H9 (cell line): ENCODE measurements around the gene KHK. TPM values are rescaled to one million over a fixed set of nuclear protein-coding genes. Genes with fewer than 3 reads are reported as not detected.

Experiments used
- DNase-seq: peaks from one replicate; pipeline ENCODE4 v3.0.0-alpha.2; 2017
- H2AFZ ChIP-seq: one replicate; pipeline ENCODE4 v1.6.1; 2013; ENCODE audit warnings: mild to moderate bottlenecking, low read length, control low read depth, moderate library complexity
- H2AK5ac ChIP-seq: 2 replicates; pipeline ENCODE4 v1.6.1; 2013; ENCODE audit warnings: low read length, control low read depth, mixed read lengths; ENCODE audit not compliant: insufficient read length
- H2BK120ac ChIP-seq: one replicate; pipeline ENCODE4 v1.6.1; 2013; ENCODE audit warnings: low read depth, mild to moderate bottlenecking, low read length, control low read depth, inconsistent platforms; ENCODE audit not compliant: poor library complexity, severe bottlenecking
- H2BK12ac ChIP-seq: 2 replicates; pipeline ENCODE4 v1.6.1; 2013; ENCODE audit warnings: low read length, control low read depth, mixed read lengths, low read depth; ENCODE audit not compliant: insufficient read length
- H2BK15ac ChIP-seq: 2 replicates; pipeline ENCODE4 v1.6.1; 2013; ENCODE audit warnings: low read depth, low read length, control low read depth
- H2BK20ac ChIP-seq: one replicate; pipeline ENCODE4 v1.6.1; 2013; ENCODE audit warnings: low read depth, mild to moderate bottlenecking, low read length, control low read depth, inconsistent platforms; ENCODE audit not compliant: poor library complexity, severe bottlenecking
- H2BK5ac ChIP-seq: 2 replicates; pipeline ENCODE4 v1.6.1; 2013; ENCODE audit warnings: low read length, control low read depth, mixed read lengths; ENCODE audit not compliant: insufficient read length
- H3K14ac ChIP-seq: 2 replicates; pipeline ENCODE4 v1.6.1; 2013; ENCODE audit warnings: low read length, control low read depth; ENCODE audit not compliant: insufficient read depth
- H3K18ac ChIP-seq: 2 replicates; pipeline ENCODE4 v1.6.1; 2013; ENCODE audit warnings: low read depth, mild to moderate bottlenecking, mixed read lengths, low read length, control low read depth; ENCODE audit not compliant: insufficient read length
- H3K23ac ChIP-seq: 2 replicates; pipeline ENCODE4 v1.6.1; 2013; ENCODE audit warnings: low read length, control low read depth, mixed read lengths, low read depth; ENCODE audit not compliant: insufficient read length
- H3K23me2 ChIP-seq: 2 replicates; pipeline ENCODE4 v1.6.1; 2013; ENCODE audit warnings: low read depth, mild to moderate bottlenecking, mixed read lengths, low read length, control low read depth; ENCODE audit not compliant: insufficient read length, poor library complexity, severe bottlenecking
- H3K27ac ChIP-seq: 2 replicates; pipeline ENCODE4 v1.5.1; 2013; ENCODE audit warnings: low read length, control low read depth, mixed read lengths, low read depth; ENCODE audit not compliant: insufficient read length
- H3K27me3 ChIP-seq: 2 replicates; pipeline ENCODE4 v1.6.1; 2013; ENCODE audit warnings: low read length, control low read depth, inconsistent platforms; ENCODE audit not compliant: insufficient read depth
- H3K4ac ChIP-seq: 2 replicates; pipeline ENCODE4 v1.6.1; 2013; ENCODE audit warnings: low read depth, mild to moderate bottlenecking, control low read depth, inconsistent platforms, low read length, moderate library complexity
- H3K4me1 ChIP-seq: 2 replicates; pipeline ENCODE4 v1.6.1; 2013; ENCODE audit warnings: low read length, control low read depth, inconsistent platforms; ENCODE audit not compliant: insufficient read depth
- H3K4me2 ChIP-seq: 2 replicates; pipeline ENCODE4 v1.6.1; 2013; ENCODE audit warnings: low read length, control low read depth, mixed read lengths; ENCODE audit not compliant: insufficient read length, insufficient read depth
- H3K56ac ChIP-seq: 2 replicates; pipeline ENCODE4 v1.6.1; 2013; ENCODE audit warnings: low read depth, mild to moderate bottlenecking, mixed read lengths, low read length, control low read depth; ENCODE audit not compliant: insufficient read length
- H3K79me1 ChIP-seq: 2 replicates; pipeline ENCODE4 v1.6.1; 2013; ENCODE audit warnings: low read depth, mild to moderate bottlenecking, moderate library complexity, low read length, control low read depth, inconsistent platforms; ENCODE audit not compliant: insufficient read depth, poor library complexity, severe bottlenecking
- H3K79me2 ChIP-seq: 2 replicates; pipeline ENCODE4 v1.6.1; 2013; ENCODE audit warnings: low read length, control low read depth, inconsistent platforms; ENCODE audit not compliant: insufficient read depth
- H3K9ac ChIP-seq: 2 replicates; pipeline ENCODE4 v1.6.1; 2013; ENCODE audit warnings: low read length, control low read depth, mixed read lengths; ENCODE audit not compliant: insufficient read length; ENCODE audit errors: extremely low read depth
- H3K9me3 ChIP-seq: one replicate; pipeline ENCODE4 v1.6.1; 2013; ENCODE audit warnings: low read depth, low read length, inconsistent platforms; ENCODE audit not compliant: control insufficient read depth
- H3T11ph ChIP-seq: one replicate; pipeline ENCODE4 v1.6.1; 2013; ENCODE audit warnings: mild to moderate bottlenecking, low read length, control low read depth, inconsistent platforms
- H4K20me1 ChIP-seq: one replicate; pipeline ENCODE4 v1.6.1; 2013; ENCODE audit not compliant: control insufficient read depth, insufficient read length, insufficient read depth
- H4K5ac ChIP-seq: 2 replicates; pipeline ENCODE4 v1.6.1; 2013; ENCODE audit warnings: low read depth, mild to moderate bottlenecking, mixed read lengths, low read length, control low read depth; ENCODE audit not compliant: insufficient read length
- H4K8ac ChIP-seq: replicated peaks from 2 replicates; pipeline ENCODE4 v1.6.1; 2013; ENCODE audit warnings: low read length, control low read depth, mixed read lengths, low read depth; ENCODE audit not compliant: insufficient read length
- H4K91ac ChIP-seq: 2 replicates; pipeline ENCODE4 v1.6.1; 2013; ENCODE audit warnings: low read depth, mild to moderate bottlenecking, moderate library complexity, mixed read lengths, low read length, control low read depth; ENCODE audit not compliant: insufficient read length
- H3K27ac Mint-ChIP-seq, 3 experiments: 2 replicates in 2 of 3; 3 replicates in 1 of 3; pipeline ENCODE4 v1.8.0; 2020 to 2021; ENCODE audit warnings: mixed read lengths in 3 of 3, mild to moderate bottlenecking in 1 of 3, moderate library complexity in 1 of 3
- H3K27me3 Mint-ChIP-seq: 2 replicates; pipeline ENCODE4 v1.8.0; 2021; ENCODE audit warnings: low read depth, mild to moderate bottlenecking, moderate library complexity, mixed read lengths
- H3K36me3 Mint-ChIP-seq, 3 experiments: 2 replicates in 2 of 3; 3 replicates in 1 of 3; pipeline ENCODE4 v1.8.0; 2020 to 2021; ENCODE audit warnings: low read depth in 3 of 3, mixed read lengths in 3 of 3; ENCODE audit not compliant: insufficient read depth in 1 of 3
- H3K4me1 Mint-ChIP-seq, 2 experiments: 2 replicates each; pipeline ENCODE4 v1.8.0; 2020; ENCODE audit warnings: mixed read lengths in 2 of 2
- H3K4me3 Mint-ChIP-seq, 2 experiments: 2 replicates in 1 of 2; 3 replicates in 1 of 2; pipeline ENCODE4 v1.8.0; 2020 to 2021; ENCODE audit warnings: mild to moderate bottlenecking in 2 of 2, mixed read lengths in 2 of 2, moderate library complexity in 1 of 2
- H3K9me3 Mint-ChIP-seq, 2 experiments: 2 replicates in 1 of 2; 3 replicates in 1 of 2; pipeline ENCODE4 v1.8.0; 2020; ENCODE audit warnings: mild to moderate bottlenecking in 2 of 2, mixed read lengths in 2 of 2, moderate library complexity in 1 of 2
- CTCF ChIP-seq: fragments of 200-600 bp; sonication (generic); conservative IDR thresholded peaks from 3 replicates; pipeline ENCODE4 v1.8.0; 2021; ENCODE audit warnings: antibody characterized with exemption, mild to moderate bottlenecking
- WGBS: extraction: QIAGEN DNeasy Blood & Tissue Kit; methylation state at CpG from one replicate; pipeline ENCODE4 v1.1.7; 2013; ENCODE audit warnings: missing lambda C conversion rate, low lambda C conversion rate, mixed read lengths; ENCODE audit not compliant: insufficient read length; ENCODE audit errors: extremely low coverage; 5-methylcytosine and 5-hydroxymethylcytosine counted together
- total RNA-seq: library from RNA; stranded (reverse); gene quantifications from 2 replicates; pipeline ENCODE4 v1.2.1, GENCODE V29; 2021

KHK gene
- total RNA-seq, 1 experiment from 2014 or later = 12.1 TPM

GRCh38 chr2:27081984-27082772, 4.4 kb upstream of the KHK start:
- Histone ChIP-seq H3T11ph (no peak overlapping the region), H2AK5ac (no peak overlapping the region), H3K79me1 (no peaks in the 10 kb centered on the region), H3K27ac (no peak overlapping the region), H3K23ac (no peak overlapping the region), H4K5ac (no peak overlapping the region), H2BK20ac (no peak overlapping the region), H2BK5ac (no peak overlapping the region), H3K56ac (no peak overlapping the region), H2BK15ac (no peak overlapping the region), H2BK120ac (no peak overlapping the region), H4K8ac (no peak overlapping the region), H3K79me2 (no peaks in the 10 kb centered on the region), H3K27me3 (no peaks in the 10 kb centered on the region), H3K23me2 (peaks cover 11% of the 10 kb centered on the region), H4K91ac (no peak overlapping the region), H3K4me1 (no peaks in the 10 kb centered on the region), H2BK12ac (no peak overlapping the region), H3K9ac (no peak overlapping the region), H2AFZ (no peak overlapping the region), H3K18ac (no peak overlapping the region), H4K20me1 (no peaks in the 10 kb centered on the region), H3K4me2 (no peak overlapping the region), H3K14ac (no peak overlapping the region; the same call in 1 of the 2 replicates), H3K4ac (no peak overlapping the region), H3K9me3 (no peaks in the 10 kb centered on the region)
- H3K27ac Mint-ChIP-seq = no peak overlapping the region
- H3K36me3 Mint-ChIP-seq = no peaks in the 10 kb centered on the region
- TF ChIP-seq CTCF = no peak
- peaks cover 20% of the 10 kb centered on the region for H3K27me3 Mint-ChIP-seq
- H3K4me3 Mint-ChIP-seq = peak overlapping the region in 1 of 2 experiments; percentile 75; a peak in 2 of 5 replicates
- no peaks in the 10 kb centered on the region for H3K9me3 Mint-ChIP-seq
- no CpG with 5 or more reads among the region's 38 CpGs for WGBS
- no peak for DNase-seq
- peaks cover 20 to 45% of the 10 kb centered on the region in 2 experiments for H3K4me1 Mint-ChIP-seq
